Measurements from ENCODE around the gene SPATS2L. TPM values are rescaled to one million over a fixed set of nuclear protein-coding genes. Genes with fewer than 3 reads are reported as not detected.
"Not testable (repeated sequence)": the region's sequence is repeated elsewhere in the genome, so short reads cannot be mapped to it uniquely, and the experiment has no call there.

SPATS2L gene
- total and polyA plus RNA-seq, 8 donors, result 36.8 to 245 (median 80.7) TPM

DNA sequence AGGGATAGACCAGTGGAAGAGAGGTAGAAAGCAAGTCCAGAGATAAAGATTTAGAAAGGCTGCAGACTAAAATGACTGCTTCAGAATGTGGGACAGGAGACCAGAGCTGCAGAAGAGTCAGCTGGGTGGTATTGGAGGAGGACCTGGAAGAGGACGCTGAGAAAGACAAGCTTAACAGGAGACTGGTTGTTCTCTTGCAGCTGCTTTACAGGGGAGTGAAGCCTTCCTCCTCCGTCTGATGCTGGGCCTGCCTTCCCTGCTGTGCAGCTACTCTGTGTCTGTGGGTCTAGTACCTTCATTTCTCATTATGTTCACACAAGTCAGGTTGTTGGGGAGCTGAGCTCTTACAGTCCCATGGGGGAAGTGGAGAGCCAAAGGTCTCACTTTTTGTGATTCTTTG, 35.7 kb downstream of the SPATS2L start:
- WGBS, 5 donors, result 79 to 91% (median 85%) methylated on average over 2 of the region's 2 CpGs
- no peak for TF ChIP-seq POLR2A (IDR thresholded peaks at IDR 0.05)
- no peak for TF ChIP-seq EP300 (IDR thresholded peaks at IDR 0.05)
- TF ChIP-seq POLR2AphosphoS5 (IDR thresholded peaks at IDR 0.05), result no peak
- TF ChIP-seq, protein P1, sequence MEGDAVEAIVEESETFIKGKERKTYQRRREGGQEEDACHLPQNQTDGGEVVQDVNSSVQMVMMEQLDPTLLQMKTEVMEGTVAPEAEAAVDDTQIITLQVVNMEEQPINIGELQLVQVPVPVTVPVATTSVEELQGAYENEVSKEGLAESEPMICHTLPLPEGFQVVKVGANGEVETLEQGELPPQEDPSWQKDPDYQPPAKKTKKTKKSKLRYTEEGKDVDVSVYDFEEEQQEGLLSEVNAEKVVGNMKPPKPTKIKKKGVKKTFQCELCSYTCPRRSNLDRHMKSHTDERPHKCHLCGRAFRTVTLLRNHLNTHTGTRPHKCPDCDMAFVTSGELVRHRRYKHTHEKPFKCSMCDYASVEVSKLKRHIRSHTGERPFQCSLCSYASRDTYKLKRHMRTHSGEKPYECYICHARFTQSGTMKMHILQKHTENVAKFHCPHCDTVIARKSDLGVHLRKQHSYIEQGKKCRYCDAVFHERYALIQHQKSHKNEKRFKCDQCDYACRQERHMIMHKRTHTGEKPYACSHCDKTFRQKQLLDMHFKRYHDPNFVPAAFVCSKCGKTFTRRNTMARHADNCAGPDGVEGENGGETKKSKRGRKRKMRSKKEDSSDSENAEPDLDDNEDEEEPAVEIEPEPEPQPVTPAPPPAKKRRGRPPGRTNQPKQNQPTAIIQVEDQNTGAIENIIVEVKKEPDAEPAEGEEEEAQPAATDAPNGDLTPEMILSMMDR (IDR thresholded peaks at IDR 0.05), result no peak
- Histone ChIP-seq H3K4me1 (peaks cover 7 to 45% (median 20%) of the 10 kb centered on the region in 4 donors), H3K4me3 (no peak overlapping the region), H3K27me3 (no peaks in the 10 kb centered on the region), H3K27ac (no peak overlapping the region), H3K9me3 (no peaks in the 10 kb centered on the region), H3K36me3 (no peaks in the 10 kb centered on the region)
- DNase-seq, result no peak
- intact Hi-C loops (cut with DNase I; ENCODE audit: low total_unique reads), result no loop called here

DNA sequence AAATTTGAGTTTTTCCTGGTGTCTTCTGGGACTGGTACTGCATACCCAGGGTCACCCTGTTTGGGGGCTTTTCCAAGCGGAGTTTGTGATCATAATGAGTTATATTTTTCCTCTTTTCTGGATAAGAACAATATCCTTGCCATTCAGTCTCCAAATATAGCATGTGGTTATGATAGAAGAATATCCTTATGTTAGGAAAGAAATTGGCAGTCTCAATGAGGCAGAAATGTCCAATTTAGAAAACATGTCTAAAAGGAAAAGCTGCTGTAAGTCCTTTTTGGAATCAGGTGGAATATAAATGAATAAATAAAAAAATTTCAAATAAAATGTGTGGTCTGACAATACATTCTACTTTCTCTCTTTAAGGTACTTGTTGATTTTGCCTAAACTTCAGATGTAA, 36.2 kb downstream of the SPATS2L start:
- no peaks in the 10 kb centered on the region for H3K27me3 ChIP-seq
- H3K9me3 ChIP-seq, result no peaks in the 10 kb centered on the region
- WGBS, 5 donors, result 87 to 100% (median 97%) methylated on average over 1 of the region's 1 CpG
- H3K36me3 ChIP-seq, result no peaks in the 10 kb centered on the region
- H3K4me3 ChIP-seq, result no peak overlapping the region
- intact Hi-C loops (cut with DNase I; ENCODE audit: low total_unique reads), result no loop called here
- DNase-seq, result no peak
- no peak overlapping the region for H3K27ac ChIP-seq
- no peak for TF ChIP-seq POLR2AphosphoS5 (IDR thresholded peaks at IDR 0.05)
- TF ChIP-seq, protein P1 (IDR thresholded peaks at IDR 0.05), result no peak
- no peak for TF ChIP-seq POLR2A (IDR thresholded peaks at IDR 0.05)
- TF ChIP-seq EP300 (IDR thresholded peaks at IDR 0.05), result no peak
- peaks cover 4 to 41% (median 18%) of the 10 kb centered on the region in 4 donors for H3K4me1 ChIP-seq

DNA sequence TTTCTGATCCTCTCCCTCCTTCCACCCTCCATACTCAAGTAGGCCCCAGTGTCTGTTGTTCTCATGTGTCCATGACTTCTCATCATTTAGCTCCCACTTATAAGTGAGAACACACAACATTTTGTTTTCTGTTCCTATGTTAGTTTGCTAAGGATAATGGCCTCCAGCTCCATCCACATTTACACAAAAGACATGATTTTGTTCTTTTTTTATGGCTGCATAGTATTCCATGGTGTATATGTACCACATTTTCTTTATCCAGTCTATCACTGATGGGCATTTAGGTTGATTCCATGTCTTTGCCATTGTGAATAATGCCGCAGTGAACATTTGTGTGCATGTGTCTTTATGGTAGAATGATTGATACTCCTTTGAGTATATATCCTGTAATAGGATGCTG, 37.7 kb downstream of the SPATS2L start:
- H3K9me3 ChIP-seq; intact Hi-C loops (cut with DNase I; ENCODE audit: low total_unique reads); H3K36me3 ChIP-seq; DNase-seq; H3K27me3 ChIP-seq; H3K4me3 ChIP-seq; H3K27ac ChIP-seq: not testable (repeated sequence)
- peaks cover 0 to 35% (median 12%) of the 10 kb centered on the region in 4 donors for H3K4me1 ChIP-seq
- WGBS, 5 donors, result 93 to 100% (median 98%) methylated on average over 1 of the region's 1 CpG

DNA sequence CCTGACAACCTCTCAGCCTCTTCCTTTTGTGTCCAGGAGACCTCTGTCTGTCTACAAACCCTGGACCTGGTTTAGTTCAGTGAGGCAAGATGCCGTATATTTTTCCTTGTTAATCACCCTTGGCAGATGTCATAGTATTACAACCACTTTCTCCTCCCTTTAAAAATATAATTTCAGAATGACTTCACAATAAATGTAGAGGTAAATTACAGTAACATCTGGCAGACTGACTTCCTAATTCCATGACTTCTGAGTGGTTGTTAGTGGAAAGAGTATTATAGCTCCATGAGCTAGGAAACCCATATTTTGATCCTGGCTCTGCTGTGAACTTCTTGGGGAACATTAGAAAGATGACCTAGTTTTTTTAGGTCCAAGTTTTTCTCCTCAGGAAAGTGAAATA, 39.5 kb downstream of the SPATS2L start:
- intact Hi-C loops (cut with DNase I; ENCODE audit: low total_unique reads), result no loop called here
- peaks cover 0 to 19% (median 8%) of the 10 kb centered on the region in 4 donors for H3K4me1 ChIP-seq
- 74 to 85% (median 76%) methylated on average over 1 of the region's 1 CpG for WGBS, 5 donors

DNA sequence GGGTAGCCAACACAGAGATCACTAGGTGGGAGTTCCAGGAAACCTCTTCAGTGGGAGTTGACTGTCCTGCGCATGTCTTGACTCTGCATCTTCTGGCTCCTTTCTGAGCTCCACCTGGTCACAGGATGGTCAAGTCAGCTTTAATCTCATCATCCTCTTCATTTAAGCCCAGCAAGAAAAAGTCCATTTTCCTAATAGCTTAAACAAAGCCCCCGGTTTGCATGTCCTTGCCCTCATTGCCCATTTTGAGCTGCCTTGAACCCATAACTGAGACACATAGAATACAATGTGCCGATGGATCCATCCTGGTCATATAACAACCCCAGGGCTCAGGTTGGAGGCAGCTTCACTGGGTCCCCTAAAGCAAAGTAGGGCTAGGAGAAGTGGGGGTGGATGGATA, 40.8 kb downstream of the SPATS2L start:
- peaks cover under 1 to 25% (median 13%) of the 10 kb centered on the region in 4 donors for H3K4me1 ChIP-seq
- WGBS, 5 donors, result 97 to 100% (median 98%) methylated on average over 3 of the region's 3 CpGs
- intact Hi-C loops (cut with DNase I; ENCODE audit: low total_unique reads), result no loop called here

More for the DNA sequence above, 39.5 kb downstream of the SPATS2L start:
- Histone ChIP-seq H3K9me3 (no peaks in the 10 kb centered on the region), H3K36me3 (no peaks in the 10 kb centered on the region), H3K4me3 (no peak overlapping the region), H3K27me3 (no peaks in the 10 kb centered on the region), H3K27ac (no peak overlapping the region)
- no peak for TF ChIP-seq POLR2AphosphoS5 (IDR thresholded peaks at IDR 0.05)
- TF ChIP-seq, protein P1 (IDR thresholded peaks at IDR 0.05), result no peak
- no peak for TF ChIP-seq POLR2A (IDR thresholded peaks at IDR 0.05)
- TF ChIP-seq EP300 (IDR thresholded peaks at IDR 0.05), result no peak
- no peak for DNase-seq

More for the DNA sequence above, 40.8 kb downstream of the SPATS2L start:
- no peaks in the 10 kb centered on the region for H3K27me3 ChIP-seq
- H3K9me3 ChIP-seq, result no peaks in the 10 kb centered on the region
- H3K4me3 ChIP-seq, result no peak overlapping the region
- no peaks in the 10 kb centered on the region for H3K36me3 ChIP-seq
- TF ChIP-seq EP300 (IDR thresholded peaks at IDR 0.05) (no peak), POLR2AphosphoS5 (IDR thresholded peaks at IDR 0.05) (no peak), POLR2A (IDR thresholded peaks at IDR 0.05) (no peak)
- TF ChIP-seq, protein P1 (IDR thresholded peaks at IDR 0.05), result no peak
- H3K27ac ChIP-seq, result no peak overlapping the region
- DNase-seq, result no peak
